ENCODE data around the gene ANKRD23.

Gene ANKRD23

GRCh38 chr2:96826546-96827278 is 17.1 kb downstream of the ANKRD23 start:
- no peak for DNase-seq (ENCODE audit: low read depth)
- TF ChIP-seq CTCF (IDR thresholded peaks at IDR 0.05; ENCODE audit: low read depth, low read length, missing control alignments), result no peak
- H3K4me3 ChIP-seq (ENCODE audit: low read depth, low read length), result no peak overlapping the region

- H3K4me3 ChIP-seq (ENCODE audit: low read depth, low read length), result no peak overlapping the region
- TF ChIP-seq CTCF (IDR thresholded peaks at IDR 0.05; ENCODE audit: low read depth, low read length, missing control alignments), result no peak
Measured at GRCh38 chr2:96825057-96825456, 18.8 kb downstream of the ANKRD23 start.

GRCh38 chr2:96824079-96824870 is 19.5 kb downstream of the ANKRD23 start:
- DNase-seq (ENCODE audit: low read depth), result no peak
- TF ChIP-seq CTCF (IDR thresholded peaks at IDR 0.05; ENCODE audit: low read depth, low read length, missing control alignments), result no peak
- H3K4me3 ChIP-seq (ENCODE audit: low read depth, low read length), result no peak overlapping the region

More at GRCh38 chr2:96825057-96825456, 18.8 kb downstream of the ANKRD23 start:
- no peak for DNase-seq (ENCODE audit: low read depth)

GRCh38 chr2:96823198-96823597 is 20.6 kb downstream of the ANKRD23 start:
- no peak for TF ChIP-seq CTCF (IDR thresholded peaks at IDR 0.05; ENCODE audit: low read depth, low read length, missing control alignments)
- DNase-seq (ENCODE audit: low read depth), result no peak
- H3K4me3 ChIP-seq (ENCODE audit: low read depth, low read length), result no peak overlapping the region

GRCh38 chr2:96822786-96823185 is 21.0 kb downstream of the ANKRD23 start:
- no peak for DNase-seq (ENCODE audit: low read depth)
- TF ChIP-seq CTCF (IDR thresholded peaks at IDR 0.05; ENCODE audit: low read depth, low read length, missing control alignments), result no peak
- no peak overlapping the region for H3K4me3 ChIP-seq (ENCODE audit: low read depth, low read length)

GRCh38 chr2:96821113-96821675 is 22.6 kb downstream of the ANKRD23 start:
- DNase-seq (ENCODE audit: low read depth), result no peak

More at GRCh38 chr2:96821113-96821675, 22.6 kb downstream of the ANKRD23 start:
- no peak overlapping the region for H3K4me3 ChIP-seq (ENCODE audit: low read depth, low read length)
- TF ChIP-seq CTCF (IDR thresholded peaks at IDR 0.05; ENCODE audit: low read depth, low read length, missing control alignments), result no peak
